ENCODE results near the gene CCL13.
"Not testable (repeated sequence)": the region's sequence is repeated elsewhere in the genome, so short reads cannot be mapped to it uniquely, and the experiment has no call there.

CCL13 gene

GRCh38 chr17:34356194-34356593, at the start of gene CCL13:
Gene CCL13, plus strand, starts transcription at chr17:34356480. Its CDS starts 47 bp downstream, at chr17:34356527.
- no peak for DNase-seq (ENCODE audit: low spot score)

- DNase-seq (ENCODE audit: low spot score), result no peak
These were observed 49.2 kb upstream of the CCL13 start for GRCh38 chr17:34307110-34307509.

GRCh38 chr17:34308371-34308770, 47.9 kb upstream of the CCL13 start:
- DNase-seq (ENCODE audit: low spot score), result no peak

- DNase-seq (ENCODE audit: low spot score), result no peak
These were observed 45.0 kb upstream of the CCL13 start for GRCh38 chr17:34311291-34311690.

- no peak for DNase-seq (ENCODE audit: low spot score)
These were observed 44.2 kb upstream of the CCL13 start for GRCh38 chr17:34312080-34312479.

- no peak for DNase-seq (ENCODE audit: low spot score)
These were observed 43.1 kb upstream of the CCL13 start for GRCh38 chr17:34313164-34313563.

GRCh38 chr17:34314279-34314678, 42.0 kb upstream of the CCL13 start:
- DNase-seq (ENCODE audit: low spot score), result no peak

- no peak for DNase-seq (ENCODE audit: low spot score)
These were observed 37.8 kb upstream of the CCL13 start for GRCh38 chr17:34318474-34318873.

GRCh38 chr17:34319039-34319483, 37.2 kb upstream of the CCL13 start, which contains the start of gene CCL8:
Gene CCL8, plus strand, starts transcription at chr17:34319435. Its CDS starts 67 bp downstream, at chr17:34319502.
- DNase-seq (ENCODE audit: low spot score), result no peak

GRCh38 chr17:34321964-34322363, 34.3 kb upstream of the CCL13 start:
- no peak for DNase-seq (ENCODE audit: low spot score)

GRCh38 chr17:34327580-34327979, 28.7 kb upstream of the CCL13 start:
- DNase-seq (ENCODE audit: low spot score), result not testable (repeated sequence)

- no peak for DNase-seq (ENCODE audit: low spot score)
These were observed 18.6 kb upstream of the CCL13 start for GRCh38 chr17:34337701-34338100.

- DNase-seq (ENCODE audit: low spot score), result no peak
These were observed 17.0 kb upstream of the CCL13 start for GRCh38 chr17:34339138-34339770.

- no peak for DNase-seq (ENCODE audit: low spot score)
These were observed 14.4 kb upstream of the CCL13 start for GRCh38 chr17:34341916-34342315.

- no peak for DNase-seq (ENCODE audit: low spot score)
These were observed 9.2 kb upstream of the CCL13 start for GRCh38 chr17:34347063-34347462.

GRCh38 chr17:34349751-34350150, 6.5 kb upstream of the CCL13 start:
- DNase-seq (ENCODE audit: low spot score), result no peak

GRCh38 chr17:34351096-34351495, 5.2 kb upstream of the CCL13 start:
- DNase-seq (ENCODE audit: low spot score), result no peak

GRCh38 chr17:34352191-34352590, 4.1 kb upstream of the CCL13 start:
- DNase-seq (ENCODE audit: low spot score), result no peak

- DNase-seq (ENCODE audit: low spot score), result no peak
These were observed 1.6 kb upstream of the CCL13 start for GRCh38 chr17:34354637-34355036.

- DNase-seq (ENCODE audit: low spot score), result no peak
These were observed 1.1 kb downstream of the CCL13 start for GRCh38 chr17:34357398-34357797.

GRCh38 chr17:34358631-34359030, 2.4 kb downstream of the CCL13 start:
- no peak for DNase-seq (ENCODE audit: low spot score)

GRCh38 chr17:34360601-34361270, 4.5 kb downstream of the CCL13 start:
- DNase-seq (ENCODE audit: low spot score), result no peak

GRCh38 chr17:34361478-34362061, 5.3 kb downstream of the CCL13 start:
- DNase-seq (ENCODE audit: low spot score), result peak; percentile 57

Data from hematopoietic multipotent progenitor cell treated with erythropoietin and hydrocortisone succinate and interleukin-3 and kit ligand, for 17 days (in vitro differentiated cells).